GM10248 (cell line): Measurements from ENCODE around the gene AMHR2.
"Not testable (repeated sequence)": the region's sequence is repeated elsewhere in the genome, so short reads cannot be mapped to it uniquely, and the experiment has no call there.

Experiments
- CTCF ChIA-PET: fragments of 300-600 bp; sonication (Branson Sonifier 250); formaldehyde crosslinking; extraction: SDS; loops from one replicate; lab custom pipeline; 2021; ENCODE audit warnings: antibody characterized with exemption; lab: Yijun Ruan, JAX
- POLR2A ChIA-PET: fragments of 350-650 bp; sonication (Branson Sonifier 250); formaldehyde crosslinking; extraction: SDS; loops from one replicate; lab custom pipeline; 2020; ENCODE audit warnings: antibody characterized with exemption; lab: Yijun Ruan, JAX
- DNase-seq: peaks from one replicate; pipeline ENCODE4 v3.0.0; 2012; ENCODE audit errors: extremely low spot score
- CTCF ChIP-seq: IDR thresholded peaks from 2 replicates; pipeline ENCODE4 v1.5.1; 2012; ENCODE audit warnings: mild to moderate bottlenecking, low read depth; ENCODE audit errors: extremely low read depth, missing control alignments, control extremely low read depth

Gene AMHR2

DNA sequence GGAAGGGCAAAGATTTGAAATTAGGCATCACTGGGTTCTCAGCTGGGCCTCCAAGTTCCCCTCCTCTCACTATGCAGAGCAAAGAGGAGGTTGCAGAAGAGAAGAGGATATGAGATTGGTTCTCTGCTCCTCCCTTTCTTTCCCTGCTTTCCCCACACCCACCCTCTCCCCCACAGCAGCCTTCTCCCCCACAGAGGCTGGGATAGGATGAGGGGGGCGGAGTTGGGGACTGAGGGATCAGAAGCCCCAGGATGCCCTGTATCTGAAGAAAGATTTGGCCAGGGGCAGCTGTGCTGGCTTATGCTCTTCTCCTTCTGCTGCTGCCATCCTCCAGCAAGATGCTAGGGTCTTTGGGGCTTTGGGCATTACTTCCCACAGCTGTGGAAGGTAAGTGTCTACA is at the start of gene AMHR2:
TSS of gene AMHR2 (plus strand) at position 259 of the 400 bp plus-strand sequence. CDS start at position 339, 80 bp downstream.
- POLR2A ChIA-PET = no interaction called here
- TF ChIP-seq CTCF = no peak
- CTCF ChIA-PET = interaction anchor here (1.0 to 14.6 kb wide), 8 partner anchors 9 to 101 kb away, joined by 3 to 381 read pairs (median 4); partner anchors contain the start of gene AAAS
- no peak for DNase-seq

- CTCF ChIA-PET = interaction anchor here (1.3 to 2.1 kb wide), 4 partner anchors 8 to 47 kb away, joined by 3 to 6 read pairs (median 4); no protein-coding TSS in a partner anchor
- DNase-seq, POLR2A ChIA-PET: not testable (repeated sequence)
These were observed 49.4 kb upstream of the AMHR2 start for GRCh38 chr12:53374277-53374676.

DNA sequence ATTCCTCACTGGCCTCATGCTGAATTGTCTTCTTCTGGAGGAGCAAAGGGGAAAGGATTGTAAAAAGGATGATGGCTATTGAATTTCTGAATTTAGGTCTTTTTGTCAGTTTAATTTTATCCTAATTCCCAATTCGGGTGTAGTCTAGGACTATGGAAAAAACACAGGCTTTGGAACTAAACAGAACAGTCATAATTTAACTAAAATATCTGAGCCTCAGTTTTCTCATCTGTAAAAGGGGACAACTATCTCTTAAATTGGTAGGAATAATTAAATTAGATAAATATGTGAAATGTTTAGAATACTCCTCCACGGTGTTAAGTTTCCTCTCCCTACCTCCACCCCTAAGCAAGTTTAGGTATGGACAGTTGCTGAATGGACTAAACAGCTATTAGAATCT is 46.9 kb upstream of the AMHR2 start:
- DNase-seq = no peak
- POLR2A ChIA-PET = no interaction called here
- CTCF ChIA-PET = interaction anchor here (3.1 to 5.4 kb wide), 3 partner anchors 24 to 44 kb away, joined by 15 to 30 read pairs (median 27); no protein-coding TSS in a partner anchor
- no peak for TF ChIP-seq CTCF

DNA sequence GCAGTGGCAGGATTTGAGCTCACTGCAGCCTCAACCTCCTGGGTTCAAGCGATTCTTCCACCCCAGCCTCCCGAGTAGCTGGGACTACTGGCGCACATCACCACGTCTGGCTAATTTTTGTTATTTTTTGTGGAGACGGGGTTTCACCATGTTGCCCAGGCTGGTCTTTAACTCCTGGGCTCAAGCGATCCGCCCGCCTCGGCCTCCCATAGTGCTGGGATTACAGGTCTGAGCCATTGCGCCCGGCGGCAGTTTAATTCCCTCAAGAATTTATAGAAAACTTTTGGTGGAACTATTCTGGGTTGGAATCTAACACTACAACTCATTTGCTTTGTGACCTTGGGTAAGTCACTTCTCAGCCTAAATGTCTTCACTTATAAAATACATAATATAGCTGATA is 45.4 kb upstream of the AMHR2 start:
- TF ChIP-seq CTCF = no peak
- ChIA-PET POLR2A (interaction anchor here (0.5 kb wide), 1 partner anchor 288 kb away, joined by 3 read pairs; no protein-coding TSS in a partner anchor), CTCF (interaction anchor here (2.5 to 5.4 kb wide), 4 partner anchors 26 to 57 kb away, joined by 15 to 30 read pairs (median 22); partner anchors contain the start of gene AAAS)
- DNase-seq = no peak

GRCh38 chr12:53378724-53379388 is 44.8 kb upstream of the AMHR2 start:
- TF ChIP-seq CTCF = no peak
- POLR2A ChIA-PET = interaction anchor here (0.5 to 1.1 kb wide), 7 partner anchors 10 to 287 kb away, joined by 3 to 7 read pairs (median 4); partner anchors contain the start of genes AAAS and TARBP2
- DNase-seq = no peak
- CTCF ChIA-PET = interaction anchor here (1.0 to 5.4 kb wide), 8 partner anchors 26 to 165 kb away, joined by 3 to 30 read pairs (median 10); partner anchors contain the start of gene AAAS

DNA sequence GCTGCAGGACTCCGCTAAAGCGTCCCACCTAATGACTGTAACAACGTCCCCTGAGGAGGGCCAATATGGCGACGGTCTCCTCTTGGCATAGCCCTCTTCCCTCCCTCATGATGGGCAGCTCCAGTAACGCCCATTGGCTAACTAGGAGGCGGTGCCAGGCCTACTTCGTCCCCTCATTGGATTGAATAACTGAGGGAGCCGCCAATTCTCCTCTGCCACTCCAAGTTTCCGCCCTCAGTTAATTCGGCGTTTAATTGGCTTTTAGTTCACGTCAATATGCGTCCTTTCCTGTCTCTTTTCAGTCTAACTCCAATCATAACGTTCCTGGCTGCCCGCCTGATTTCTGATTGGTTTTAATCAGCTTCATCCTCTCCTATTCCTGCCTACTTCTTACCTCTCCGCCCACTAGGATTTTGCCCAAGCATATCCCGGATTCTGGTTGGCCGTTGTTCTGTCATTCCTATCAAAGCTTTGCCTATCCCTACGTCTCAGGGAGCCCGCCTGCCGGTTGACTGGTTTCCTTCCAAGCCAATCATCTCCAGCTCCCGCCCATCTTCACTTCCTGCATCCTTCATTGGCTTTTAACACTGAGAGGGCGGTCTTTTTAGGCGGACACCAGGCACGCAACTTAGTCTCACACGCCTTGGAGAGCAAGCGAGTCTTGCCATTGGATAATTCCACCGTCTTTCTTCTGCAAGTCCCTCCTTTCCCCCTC is 44.1 kb upstream of the AMHR2 start:
- peak; percentile 88 for DNase-seq
- no peak for TF ChIP-seq CTCF
- POLR2A ChIA-PET = interaction anchor here (0.5 to 1.1 kb wide), 10 partner anchors 9 to 979 kb away, joined by 3 to 7 read pairs (median 4); partner anchors contain the start of genes AAAS, CISTR and TARBP2
- CTCF ChIA-PET = interaction anchor here (0.9 to 5.4 kb wide), 10 partner anchors 11 to 164 kb away, joined by 3 to 30 read pairs (median 5); partner anchors contain the start of gene AAAS
